Measurements from ENCODE around the gene IQCB1.

DNA sequence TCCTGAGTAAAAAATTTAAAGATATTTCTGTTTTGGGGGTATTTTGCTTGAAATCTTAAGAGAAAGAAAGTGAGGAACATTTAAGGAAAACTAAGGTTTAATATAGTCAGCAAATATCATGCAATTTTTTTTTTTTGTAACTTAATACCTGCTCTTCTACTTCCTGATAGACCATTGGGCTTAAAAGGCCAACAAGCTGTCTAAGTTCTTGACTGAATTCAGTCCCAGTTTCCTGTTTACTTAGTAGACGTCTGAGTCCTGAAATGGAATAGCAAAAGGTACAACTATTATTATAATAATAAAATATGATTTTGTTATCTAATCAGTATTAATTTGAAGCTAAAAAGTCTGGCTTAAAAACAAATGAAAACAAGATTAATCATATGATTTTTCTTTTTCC lies 37.9 kb downstream of the IQCB1 start:
- TF ChIP-seq, protein P1, sequence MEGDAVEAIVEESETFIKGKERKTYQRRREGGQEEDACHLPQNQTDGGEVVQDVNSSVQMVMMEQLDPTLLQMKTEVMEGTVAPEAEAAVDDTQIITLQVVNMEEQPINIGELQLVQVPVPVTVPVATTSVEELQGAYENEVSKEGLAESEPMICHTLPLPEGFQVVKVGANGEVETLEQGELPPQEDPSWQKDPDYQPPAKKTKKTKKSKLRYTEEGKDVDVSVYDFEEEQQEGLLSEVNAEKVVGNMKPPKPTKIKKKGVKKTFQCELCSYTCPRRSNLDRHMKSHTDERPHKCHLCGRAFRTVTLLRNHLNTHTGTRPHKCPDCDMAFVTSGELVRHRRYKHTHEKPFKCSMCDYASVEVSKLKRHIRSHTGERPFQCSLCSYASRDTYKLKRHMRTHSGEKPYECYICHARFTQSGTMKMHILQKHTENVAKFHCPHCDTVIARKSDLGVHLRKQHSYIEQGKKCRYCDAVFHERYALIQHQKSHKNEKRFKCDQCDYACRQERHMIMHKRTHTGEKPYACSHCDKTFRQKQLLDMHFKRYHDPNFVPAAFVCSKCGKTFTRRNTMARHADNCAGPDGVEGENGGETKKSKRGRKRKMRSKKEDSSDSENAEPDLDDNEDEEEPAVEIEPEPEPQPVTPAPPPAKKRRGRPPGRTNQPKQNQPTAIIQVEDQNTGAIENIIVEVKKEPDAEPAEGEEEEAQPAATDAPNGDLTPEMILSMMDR (IDR thresholded peaks at IDR 0.05): no peak
- TF ChIP-seq POLR2A (IDR thresholded peaks at IDR 0.05): no peak
